Neural crest cell (in vitro differentiated cells): ENCODE measurements around the gene GRIA2. TPM values are rescaled to one million over a fixed set of nuclear protein-coding genes. Genes with fewer than 3 reads are reported as not detected.

ENCODE experiments used
- DNase-seq: peaks from one replicate; pipeline ENCODE4 v3.0.0; 2021; ENCODE audit warnings: low read depth, mixed read lengths, low spot score
- H3K27ac Mint-ChIP-seq: one replicate; pipeline ENCODE4 v1.8.0; 2021; ENCODE audit warnings: mild to moderate bottlenecking, mixed read lengths; ENCODE audit not compliant: unreplicated experiment
- H3K27me3 Mint-ChIP-seq: 2 replicates; pipeline ENCODE4 v1.8.0; 2021; ENCODE audit warnings: low read depth, mild to moderate bottlenecking, mixed read lengths
- H3K36me3 Mint-ChIP-seq: 2 replicates; pipeline ENCODE4 v1.8.0; 2021; ENCODE audit warnings: low read depth, mild to moderate bottlenecking, mixed read lengths
- H3K4me1 Mint-ChIP-seq: 2 replicates; pipeline ENCODE4 v1.8.0; 2021; ENCODE audit warnings: mixed read lengths
- H3K4me3 Mint-ChIP-seq: one replicate; pipeline ENCODE4 v1.8.0; 2021; ENCODE audit warnings: mild to moderate bottlenecking, mixed read lengths
- H3K9me3 Mint-ChIP-seq: 2 replicates; pipeline ENCODE4 v1.8.0; 2021; ENCODE audit warnings: mixed read lengths
- total RNA-seq: library from RNA; stranded (reverse); gene quantifications from 2 replicates; pipeline ENCODE4 v1.2.1, GENCODE V29; 2021
- TF ChIP-seq, protein P1 (sequence below): fragments of 200-600 bp; sonication (generic); conservative IDR thresholded peaks from 2 replicates; pipeline ENCODE4 v1.5.0; 2021; ENCODE audit warnings: antibody characterized with exemption, mild to moderate bottlenecking

Gene GRIA2
- total RNA-seq, 1 donor from 2014 or later, result 2.7 TPM

DNA sequence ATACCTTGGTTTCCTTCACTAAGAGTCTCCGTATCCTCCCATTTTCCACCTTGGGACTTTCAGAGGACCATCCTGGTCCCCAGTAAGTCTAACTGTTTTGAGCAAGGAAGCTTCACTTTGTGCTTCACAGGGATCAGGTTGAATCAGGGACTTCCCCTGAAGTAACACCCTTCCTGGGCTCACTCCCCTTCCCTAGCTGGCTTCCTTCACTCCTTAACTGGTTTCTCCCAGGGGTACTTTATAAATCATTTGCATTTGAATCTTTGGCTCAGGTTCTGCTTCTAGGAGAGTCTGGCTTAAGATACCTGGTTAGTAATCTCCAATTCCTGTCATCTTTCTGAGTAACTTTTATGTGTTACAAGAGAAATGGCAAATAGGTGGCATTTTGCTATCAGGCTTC is 24.5 kb upstream of the GRIA2 start:
- Mint-ChIP-seq H3K4me1 (no peaks in the 10 kb centered on the region), H3K9me3 (no peaks in the 10 kb centered on the region), H3K27ac (no peak overlapping the region), H3K27me3 (no peaks in the 10 kb centered on the region), H3K4me3 (no peak overlapping the region), H3K36me3 (no peaks in the 10 kb centered on the region)
- TF ChIP-seq, protein P1, sequence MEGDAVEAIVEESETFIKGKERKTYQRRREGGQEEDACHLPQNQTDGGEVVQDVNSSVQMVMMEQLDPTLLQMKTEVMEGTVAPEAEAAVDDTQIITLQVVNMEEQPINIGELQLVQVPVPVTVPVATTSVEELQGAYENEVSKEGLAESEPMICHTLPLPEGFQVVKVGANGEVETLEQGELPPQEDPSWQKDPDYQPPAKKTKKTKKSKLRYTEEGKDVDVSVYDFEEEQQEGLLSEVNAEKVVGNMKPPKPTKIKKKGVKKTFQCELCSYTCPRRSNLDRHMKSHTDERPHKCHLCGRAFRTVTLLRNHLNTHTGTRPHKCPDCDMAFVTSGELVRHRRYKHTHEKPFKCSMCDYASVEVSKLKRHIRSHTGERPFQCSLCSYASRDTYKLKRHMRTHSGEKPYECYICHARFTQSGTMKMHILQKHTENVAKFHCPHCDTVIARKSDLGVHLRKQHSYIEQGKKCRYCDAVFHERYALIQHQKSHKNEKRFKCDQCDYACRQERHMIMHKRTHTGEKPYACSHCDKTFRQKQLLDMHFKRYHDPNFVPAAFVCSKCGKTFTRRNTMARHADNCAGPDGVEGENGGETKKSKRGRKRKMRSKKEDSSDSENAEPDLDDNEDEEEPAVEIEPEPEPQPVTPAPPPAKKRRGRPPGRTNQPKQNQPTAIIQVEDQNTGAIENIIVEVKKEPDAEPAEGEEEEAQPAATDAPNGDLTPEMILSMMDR, result no peak
- no peak for DNase-seq

DNA sequence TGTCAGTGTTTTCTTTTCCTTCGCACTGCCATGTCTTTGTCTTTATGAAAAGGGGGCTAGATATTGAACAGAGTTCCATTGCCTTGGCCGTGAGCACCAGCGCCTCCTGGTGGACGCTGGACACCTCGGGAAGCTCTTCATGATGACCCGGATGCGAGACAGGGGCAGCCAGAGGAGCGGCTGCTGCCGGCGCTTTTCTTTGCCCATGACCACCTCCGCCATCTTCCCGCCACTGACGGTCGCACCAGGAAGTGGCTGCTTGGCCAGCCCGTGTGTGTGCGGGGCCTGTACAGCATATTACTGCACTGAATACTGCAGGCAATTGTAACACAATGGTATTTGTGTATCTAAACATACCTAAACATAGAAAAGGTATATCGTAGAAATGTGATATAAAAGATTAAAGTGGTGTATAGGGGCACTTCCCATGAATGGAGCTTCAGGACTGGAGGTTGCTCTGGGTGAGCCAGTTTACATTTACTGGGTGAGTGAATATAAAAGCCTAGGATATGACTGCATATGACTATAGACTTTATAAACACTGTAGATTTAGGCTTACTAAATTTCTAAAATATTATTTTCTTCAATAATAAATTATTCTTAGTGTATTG is 15.8 kb upstream of the GRIA2 start:
- TF ChIP-seq, protein P1, result peak; percentile 55
- DNase-seq, result peak; percentile 29
- H3K9me3 Mint-ChIP-seq, result peaks cover 3% of the 10 kb centered on the region
- H3K4me1 Mint-ChIP-seq, result no peaks in the 10 kb centered on the region
- no peaks in the 10 kb centered on the region for H3K27me3 Mint-ChIP-seq
- H3K27ac Mint-ChIP-seq, result no peak overlapping the region
- no peaks in the 10 kb centered on the region for H3K36me3 Mint-ChIP-seq
- no peak overlapping the region for H3K4me3 Mint-ChIP-seq

DNA sequence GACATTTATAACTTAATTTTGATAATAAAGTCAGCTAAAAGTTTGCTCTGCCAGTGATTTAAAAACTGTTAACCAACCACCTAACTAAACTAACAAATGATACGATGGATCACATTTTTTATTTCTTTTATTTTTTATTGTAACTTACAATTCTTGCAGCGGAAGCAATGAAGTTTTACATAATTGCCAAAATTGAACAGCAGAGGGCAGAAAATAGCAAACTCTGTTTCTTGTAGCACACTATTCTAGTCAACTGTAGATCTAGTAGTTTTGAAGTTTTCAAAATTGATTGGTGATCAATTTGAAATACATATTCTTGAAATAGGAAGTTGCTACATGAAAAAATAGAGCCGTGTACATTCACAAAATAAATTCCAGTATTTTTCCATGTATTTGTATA is 2.8 kb upstream of the GRIA2 start:
- Mint-ChIP-seq H3K4me1 (peaks cover 23% of the 10 kb centered on the region), H3K27me3 (peaks cover 56% of the 10 kb centered on the region), H3K4me3 (no peak overlapping the region), H3K27ac (no peak overlapping the region), H3K9me3 (peaks cover 5% of the 10 kb centered on the region), H3K36me3 (no peaks in the 10 kb centered on the region)
- TF ChIP-seq, protein P1, result peak; percentile 82
- DNase-seq, result no peak

DNA sequence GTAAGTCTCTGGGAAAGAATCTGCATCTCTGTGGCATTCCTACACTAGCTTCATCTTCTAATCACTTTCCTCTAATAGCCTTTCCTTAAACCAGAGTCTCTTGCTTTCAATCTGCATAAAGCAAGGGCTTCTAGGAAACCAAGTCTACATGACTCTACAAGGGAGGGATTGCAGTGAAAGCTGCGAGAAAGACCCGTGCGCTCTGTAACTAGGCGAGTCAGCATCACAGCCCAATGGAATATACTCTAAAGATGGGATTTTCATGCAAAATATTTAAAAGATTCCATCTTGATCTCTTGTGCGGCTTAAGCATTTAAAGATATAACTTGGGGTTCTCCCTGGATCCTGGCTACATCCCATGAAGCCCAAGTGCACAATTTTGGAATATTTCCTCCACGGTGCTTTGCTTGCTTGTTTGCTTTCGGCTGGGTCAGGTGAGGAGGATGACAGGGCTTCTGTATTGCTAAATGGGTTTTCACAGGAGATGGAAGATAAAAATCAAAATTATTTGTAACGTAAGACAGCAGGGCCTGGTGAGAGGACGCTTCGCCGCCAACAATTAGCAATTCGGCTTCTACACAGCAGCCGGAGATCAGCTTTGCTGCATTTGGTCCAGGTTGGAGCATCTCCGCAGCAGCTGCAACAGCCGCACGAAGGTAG is 687 bp upstream of the GRIA2 start:
- no peak for DNase-seq
- H3K27ac Mint-ChIP-seq, result no peak overlapping the region
- H3K9me3 Mint-ChIP-seq, result no peaks in the 10 kb centered on the region
- H3K36me3 Mint-ChIP-seq, result no peaks in the 10 kb centered on the region
- TF ChIP-seq, protein P1, result no peak
- peaks cover 30% of the 10 kb centered on the region for H3K4me1 Mint-ChIP-seq
- H3K27me3 Mint-ChIP-seq, result peaks cover 69% of the 10 kb centered on the region
- peak overlapping the region; percentile 83 for H3K4me3 Mint-ChIP-seq

DNA sequence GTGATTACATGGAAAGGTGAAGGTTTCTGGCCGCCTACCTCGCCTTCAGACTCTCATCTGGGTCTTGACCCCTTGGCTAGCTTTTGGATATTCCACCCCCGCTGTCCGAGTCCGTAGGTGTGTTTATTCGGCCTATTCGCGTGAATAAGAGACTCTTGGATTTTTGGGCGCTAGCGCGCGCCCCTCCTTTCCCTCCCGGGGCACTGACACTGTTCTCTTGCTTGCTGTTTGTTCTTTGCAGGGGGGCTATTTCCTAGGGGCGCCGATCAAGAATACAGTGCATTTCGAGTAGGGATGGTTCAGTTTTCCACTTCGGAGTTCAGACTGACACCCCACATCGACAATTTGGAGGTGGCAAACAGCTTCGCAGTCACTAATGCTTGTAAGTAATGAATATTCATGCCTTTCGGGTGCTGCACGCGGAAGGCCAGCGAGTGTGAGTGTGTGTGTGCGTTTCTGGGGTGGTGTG is 932 bp downstream of the GRIA2 start:
- H3K9me3 Mint-ChIP-seq, result no peaks in the 10 kb centered on the region
- H3K27ac Mint-ChIP-seq, result no peak overlapping the region

More for the DNA sequence above, 932 bp downstream of the GRIA2 start:
- H3K36me3 Mint-ChIP-seq, result no peaks in the 10 kb centered on the region
- peaks cover 30% of the 10 kb centered on the region for H3K4me1 Mint-ChIP-seq
- TF ChIP-seq, protein P1, result no peak
- peak; percentile 1 for DNase-seq
- H3K4me3 Mint-ChIP-seq, result peak overlapping the region; percentile 89
- peaks cover 72% of the 10 kb centered on the region for H3K27me3 Mint-ChIP-seq
